Coronary artery (tissue), 2 donors: ENCODE data around the gene HIVEP2.

Source experiments
- DNase-seq: peaks from one replicate; pipeline ENCODE4 v3.0.0-alpha.2; 2017; ENCODE audit warnings: low spot score
- H3K27ac ChIP-seq, 2 donors: fragments of 200-600 bp; sonication (generic); one replicate each; pipeline ENCODE4 v1.5.1; 2016 to 2019
- H3K4me3 ChIP-seq: fragments of 200-600 bp; sonication (generic); 2 replicates; pipeline ENCODE4 v1.5.1; 2016; ENCODE audit warnings: mild to moderate bottlenecking, moderate library complexity
- CTCF ChIP-seq: fragments of 200-600 bp; sonication (generic); IDR thresholded peaks from one replicate; pipeline ENCODE4 v1.5.1; 2019; ENCODE audit warnings: antibody characterized with exemption

The HIVEP2 gene

GRCh38 chr6:142783499-142783898 lies 161.5 kb downstream of the HIVEP2 start:
- H3K4me3 ChIP-seq: no peak overlapping the region
- no peak for TF ChIP-seq CTCF
- no peak overlapping the region for H3K27ac ChIP-seq
- DNase-seq: no peak

- no peak for DNase-seq
- Histone ChIP-seq H3K27ac (no peak overlapping the region), H3K4me3 (peak overlapping the region; percentile 38)
- no peak for TF ChIP-seq CTCF
Measured at GRCh38 chr6:142781129-142781528, 163.8 kb downstream of the HIVEP2 start.

GRCh38 chr6:142773859-142774648 lies 170.9 kb downstream of the HIVEP2 start:
- Histone ChIP-seq H3K4me3 (no peak overlapping the region), H3K27ac (no peak overlapping the region)
- DNase-seq: no peak
- TF ChIP-seq CTCF: no peak

GRCh38 chr6:142773324-142773723 lies 171.7 kb downstream of the HIVEP2 start:
- Histone ChIP-seq H3K27ac (no peak overlapping the region), H3K4me3 (no peak overlapping the region)
- no peak for TF ChIP-seq CTCF
- no peak for DNase-seq

GRCh38 chr6:142771162-142771561 lies 173.8 kb downstream of the HIVEP2 start:
- DNase-seq: no peak
- TF ChIP-seq CTCF: no peak

GRCh38 chr6:142765306-142765705 lies 179.7 kb downstream of the HIVEP2 start:
- no peak overlapping the region for H3K4me3 ChIP-seq
- no peak for DNase-seq
- H3K27ac ChIP-seq: no peak overlapping the region
- TF ChIP-seq CTCF: no peak

More at GRCh38 chr6:142771162-142771561, 173.8 kb downstream of the HIVEP2 start:
- no peak overlapping the region for H3K4me3 ChIP-seq
- no peak overlapping the region for H3K27ac ChIP-seq

- no peak overlapping the region for H3K27ac ChIP-seq
- no peak for DNase-seq
- no peak for TF ChIP-seq CTCF
- H3K4me3 ChIP-seq: no peak overlapping the region
Measured at GRCh38 chr6:142764311-142764710, 180.7 kb downstream of the HIVEP2 start.
